CD4-positive, alpha-beta T cell treated with Interleukin-12 subunit alpha and Interleukin-12 subunit beta, for 1 hour (primary cell): Measurements from ENCODE around the gene CFAP61.

Experiments
- DNase-seq: peaks from one replicate; pipeline ENCODE4 v3.0.0-alpha.2; 2020

CFAP61 gene

GRCh38 chr20:20293691-20294385 is 241.5 kb downstream of the CFAP61 start:
- no peak for DNase-seq

- DNase-seq: no peak
Observed at GRCh38 chr20:20295621-20296498, 243.5 kb downstream of the CFAP61 start.

GRCh38 chr20:20297181-20297580 is 244.8 kb downstream of the CFAP61 start:
- DNase-seq: no peak

- no peak for DNase-seq
Observed at GRCh38 chr20:20297752-20298151, 245.4 kb downstream of the CFAP61 start.

- DNase-seq: no peak
Observed at GRCh38 chr20:20299904-20300303, 247.6 kb downstream of the CFAP61 start.

- no peak for DNase-seq
Observed at GRCh38 chr20:20303320-20303719, 251.0 kb downstream of the CFAP61 start.

GRCh38 chr20:20303742-20304141 is 251.4 kb downstream of the CFAP61 start:
- DNase-seq: no peak

GRCh38 chr20:20304942-20305341 is 252.6 kb downstream of the CFAP61 start:
- DNase-seq: no peak

GRCh38 chr20:20312562-20312961 is 260.2 kb downstream of the CFAP61 start:
- no peak for DNase-seq

GRCh38 chr20:20317195-20317594 is 264.9 kb downstream of the CFAP61 start:
- DNase-seq: no peak

GRCh38 chr20:20317621-20318364 is 265.5 kb downstream of the CFAP61 start:
- DNase-seq: no peak

GRCh38 chr20:20318365-20319161 is 266.2 kb downstream of the CFAP61 start:
- no peak for DNase-seq

GRCh38 chr20:20321134-20321533 is 268.8 kb downstream of the CFAP61 start:
- no peak for DNase-seq

GRCh38 chr20:20321917-20322316 is 269.6 kb downstream of the CFAP61 start:
- no peak for DNase-seq

GRCh38 chr20:20322912-20323311 is 270.6 kb downstream of the CFAP61 start:
- DNase-seq: no peak

GRCh38 chr20:20327746-20328145 is 275.4 kb downstream of the CFAP61 start:
- no peak for DNase-seq

- no peak for DNase-seq
Observed at GRCh38 chr20:20329564-20329963, 277.2 kb downstream of the CFAP61 start.

GRCh38 chr20:20331156-20331555 is 278.8 kb downstream of the CFAP61 start:
- DNase-seq: no peak

GRCh38 chr20:20331817-20332216 is 279.5 kb downstream of the CFAP61 start:
- no peak for DNase-seq

GRCh38 chr20:20333866-20334265 is 281.5 kb downstream of the CFAP61 start:
- DNase-seq: no peak

- DNase-seq: no peak
Observed at GRCh38 chr20:20334489-20334888, 282.2 kb downstream of the CFAP61 start.

GRCh38 chr20:20338133-20338730 is 285.9 kb downstream of the CFAP61 start:
- no peak for DNase-seq
